Fibroblast of lung (primary cell): ENCODE data around the gene BCL6. TPM values are rescaled to one million over a fixed set of nuclear protein-coding genes. Genes with fewer than 3 reads are reported as not detected.

Source experiments
- DNase-seq, 2 donors: peaks; one replicate each; pipeline versions ENCODE4 v3.0.0 to v3.0.0-alpha.2; 2010; ENCODE audit warnings: low read depth in 2 of 2
- H2AFZ ChIP-seq: 2 replicates; pipeline ENCODE4 v1.5.1; 2012; ENCODE audit warnings: low read length, control low read depth, inconsistent platforms
- H3K27ac ChIP-seq: 2 replicates; pipeline ENCODE4 v1.5.1; 2011; ENCODE audit warnings: low read length, control low read depth; ENCODE audit not compliant: insufficient read depth
- H3K27me3 ChIP-seq: 2 replicates; pipeline ENCODE4 v1.5.1; 2011; ENCODE audit warnings: mild to moderate bottlenecking, low read length; ENCODE audit not compliant: control insufficient read depth, insufficient read depth
- H3K36me3 ChIP-seq: 2 replicates; pipeline ENCODE4 v1.5.1; 2011; ENCODE audit warnings: low read length; ENCODE audit not compliant: control insufficient read depth, insufficient read depth
- H3K4me1 ChIP-seq: 2 replicates; pipeline ENCODE4 v1.5.1; 2011; ENCODE audit warnings: low read length; ENCODE audit not compliant: control insufficient read depth, insufficient read depth; ENCODE audit errors: extremely low read depth
- H3K4me2 ChIP-seq: 2 replicates; pipeline ENCODE4 v1.5.1; 2011; ENCODE audit warnings: low read length, control low read depth; ENCODE audit not compliant: insufficient read depth; ENCODE audit errors: extremely low read depth
- H3K4me3 ChIP-seq, 4 experiments: fragments of 200-600 bp in 1 of 4; sonication (generic) in 1 of 4; replicated peaks in 1 of 4; 2 replicates each; pipeline ENCODE4 v1.5.1; 2011 to 2016; ENCODE audit warnings: low read length in 4 of 4, low read depth in 3 of 4, mild to moderate bottlenecking in 3 of 4, control low read depth in 2 of 4, inconsistent platforms in 1 of 4, mixed read lengths in 1 of 4; ENCODE audit not compliant: insufficient read depth in 1 of 4; ENCODE audit errors: control extremely low read depth in 1 of 4
- H3K79me2 ChIP-seq: 2 replicates; pipeline ENCODE4 v1.5.1; 2012; ENCODE audit warnings: mild to moderate bottlenecking, low read length, inconsistent platforms; ENCODE audit not compliant: control insufficient read depth, insufficient read depth
- H3K9ac ChIP-seq: 2 replicates; pipeline ENCODE4 v1.5.1; 2011; ENCODE audit warnings: mild to moderate bottlenecking, low read length, control low read depth; ENCODE audit not compliant: insufficient read depth
- H3K9me3 ChIP-seq: 2 replicates; pipeline ENCODE4 v1.5.1; 2012; ENCODE audit warnings: low read depth, low read length; ENCODE audit not compliant: control insufficient read depth, insufficient read depth
- H4K20me1 ChIP-seq: 2 replicates; pipeline ENCODE4 v1.5.1; 2011; ENCODE audit warnings: low read length; ENCODE audit not compliant: control insufficient read depth, insufficient read depth; ENCODE audit errors: extremely low read depth
- EZH2 ChIP-seq: IDR thresholded peaks from 2 replicates; pipeline ENCODE4 v1.5.1; 2012; ENCODE audit warnings: low read length, control low read depth, mild to moderate bottlenecking; ENCODE audit errors: missing control alignments
- polyA plus RNA-seq, 2 donors: library from polyadenylated mRNA; depleted of rRNA in 1 of 2; stranded (reverse) in 1 of 2; unstranded in 1 of 2; fragments of >200 nt; gene quantifications; 2 replicates each; pipeline ENCODE4 v1.2.1, GENCODE V29; 2011 to 2012; ENCODE audit warnings: missing spikeins in 1 of 2
- total RNA-seq: library from RNA; depleted of rRNA; stranded (reverse); fragments of >200 nt; gene quantifications from 2 replicates; pipeline ENCODE4 v1.2.1, GENCODE V29; 2014
- TF ChIP-seq, protein P1 (sequence below), 2 donors: IDR thresholded peaks in 1 of 2; conservative IDR thresholded peaks in 1 of 2; 1 replicate in 1 of 2; 2 replicates in 1 of 2; pipeline ENCODE4 v1.5.1; 2011 to 2012; ENCODE audit warnings: low read length in 2 of 2, control low read depth in 1 of 2, inconsistent platforms in 1 of 2, low read depth in 1 of 2, mild to moderate bottlenecking in 1 of 2

The BCL6 gene
- total and polyA plus RNA-seq, 2 donors (not counting 1 experiment from before 2014, with no cell fraction given), result 12.7 to 46.6 TPM

DNA sequence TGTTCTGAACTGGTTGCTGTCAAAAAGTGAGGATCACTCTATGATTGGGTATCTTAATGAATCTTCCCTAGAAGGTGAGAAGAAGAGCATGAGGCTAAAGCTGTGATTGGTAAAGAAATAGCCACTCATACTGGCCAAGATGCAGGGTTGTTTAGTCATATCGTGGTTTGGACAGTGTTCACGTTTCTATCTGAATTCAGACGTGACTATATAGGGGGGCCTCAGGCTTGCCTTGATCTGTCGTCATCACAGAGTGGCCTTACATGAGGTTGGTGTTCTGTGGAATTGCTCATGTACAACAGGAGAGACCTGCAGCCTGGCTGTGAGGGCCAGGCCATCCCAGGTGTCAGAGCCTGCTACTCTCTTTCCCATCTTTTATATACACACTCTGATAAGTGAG, 55.3 kb downstream of the BCL6 start:
- H3K9ac ChIP-seq, result no peak overlapping the region
- H3K4me1 ChIP-seq, result no peaks in the 10 kb centered on the region
- no peaks in the 10 kb centered on the region for H3K9me3 ChIP-seq
- H3K4me2 ChIP-seq, result no peak overlapping the region
- H3K4me3 ChIP-seq, result no peak overlapping the region
- no peaks in the 10 kb centered on the region for H4K20me1 ChIP-seq
- no peak overlapping the region for H3K27ac ChIP-seq
- no peak overlapping the region for H2AFZ ChIP-seq
- H3K36me3 ChIP-seq, result no peaks in the 10 kb centered on the region
- H3K79me2 ChIP-seq, result no peaks in the 10 kb centered on the region
- TF ChIP-seq EZH2, result no peak
- TF ChIP-seq, protein P1, sequence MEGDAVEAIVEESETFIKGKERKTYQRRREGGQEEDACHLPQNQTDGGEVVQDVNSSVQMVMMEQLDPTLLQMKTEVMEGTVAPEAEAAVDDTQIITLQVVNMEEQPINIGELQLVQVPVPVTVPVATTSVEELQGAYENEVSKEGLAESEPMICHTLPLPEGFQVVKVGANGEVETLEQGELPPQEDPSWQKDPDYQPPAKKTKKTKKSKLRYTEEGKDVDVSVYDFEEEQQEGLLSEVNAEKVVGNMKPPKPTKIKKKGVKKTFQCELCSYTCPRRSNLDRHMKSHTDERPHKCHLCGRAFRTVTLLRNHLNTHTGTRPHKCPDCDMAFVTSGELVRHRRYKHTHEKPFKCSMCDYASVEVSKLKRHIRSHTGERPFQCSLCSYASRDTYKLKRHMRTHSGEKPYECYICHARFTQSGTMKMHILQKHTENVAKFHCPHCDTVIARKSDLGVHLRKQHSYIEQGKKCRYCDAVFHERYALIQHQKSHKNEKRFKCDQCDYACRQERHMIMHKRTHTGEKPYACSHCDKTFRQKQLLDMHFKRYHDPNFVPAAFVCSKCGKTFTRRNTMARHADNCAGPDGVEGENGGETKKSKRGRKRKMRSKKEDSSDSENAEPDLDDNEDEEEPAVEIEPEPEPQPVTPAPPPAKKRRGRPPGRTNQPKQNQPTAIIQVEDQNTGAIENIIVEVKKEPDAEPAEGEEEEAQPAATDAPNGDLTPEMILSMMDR (conservative IDR thresholded peaks at IDR 0.05 in 1 of 2, IDR thresholded peaks at IDR 0.05 in 1 of 2; ENCODE audit: low read depth in 1 of 2, low read length in 2 of 2), result no peak
- peaks cover 2% of the 10 kb centered on the region for H3K27me3 ChIP-seq
- DNase-seq, result peak; percentile 53 to 60

DNA sequence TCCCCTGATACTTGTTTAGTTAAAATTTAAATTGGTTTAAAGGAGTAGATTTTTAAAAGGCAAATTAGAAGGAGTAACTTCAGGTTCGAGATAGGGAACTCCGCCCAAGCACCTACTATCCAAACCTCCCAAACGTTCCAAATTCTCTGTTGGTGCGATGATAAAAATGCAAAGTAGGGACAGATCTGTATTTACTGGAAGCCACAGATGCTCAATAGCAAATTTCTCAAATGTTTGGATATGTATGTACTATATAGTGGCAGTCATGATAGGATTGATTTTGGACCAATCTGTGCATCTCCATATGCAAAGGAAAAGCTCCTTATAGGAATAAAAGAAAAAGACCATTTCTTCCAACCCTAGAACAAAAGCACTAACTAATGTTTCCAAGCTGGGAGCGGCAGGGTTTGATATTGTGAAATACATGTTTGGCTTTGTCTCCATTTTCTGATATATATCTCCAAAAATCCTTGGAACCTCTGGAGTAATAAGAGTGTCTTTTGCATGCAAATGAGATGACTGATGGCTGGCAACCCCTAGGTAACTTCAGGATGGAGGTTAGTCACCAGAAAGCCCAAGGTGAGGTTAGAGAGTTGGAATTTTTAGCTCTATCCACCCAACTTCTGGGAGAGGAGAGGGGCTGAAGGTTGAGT, 58.5 kb downstream of the BCL6 start:
- H3K79me2 ChIP-seq, result no peaks in the 10 kb centered on the region
- no peak overlapping the region for H3K4me2 ChIP-seq
- no peak overlapping the region for H3K27ac ChIP-seq
- H3K36me3 ChIP-seq, result no peaks in the 10 kb centered on the region
- no peak for DNase-seq
- no peak overlapping the region for H2AFZ ChIP-seq
- H3K4me3 ChIP-seq, result no peak overlapping the region
- no peaks in the 10 kb centered on the region for H3K27me3 ChIP-seq
- H3K9me3 ChIP-seq, result no peaks in the 10 kb centered on the region
- H3K9ac ChIP-seq, result no peak overlapping the region
- no peaks in the 10 kb centered on the region for H3K4me1 ChIP-seq
- no peaks in the 10 kb centered on the region for H4K20me1 ChIP-seq
- no peak for TF ChIP-seq EZH2
- TF ChIP-seq, protein P1 (conservative IDR thresholded peaks at IDR 0.05 in 1 of 2, IDR thresholded peaks at IDR 0.05 in 1 of 2; ENCODE audit: low read depth in 1 of 2, low read length in 2 of 2), result no peak

DNA sequence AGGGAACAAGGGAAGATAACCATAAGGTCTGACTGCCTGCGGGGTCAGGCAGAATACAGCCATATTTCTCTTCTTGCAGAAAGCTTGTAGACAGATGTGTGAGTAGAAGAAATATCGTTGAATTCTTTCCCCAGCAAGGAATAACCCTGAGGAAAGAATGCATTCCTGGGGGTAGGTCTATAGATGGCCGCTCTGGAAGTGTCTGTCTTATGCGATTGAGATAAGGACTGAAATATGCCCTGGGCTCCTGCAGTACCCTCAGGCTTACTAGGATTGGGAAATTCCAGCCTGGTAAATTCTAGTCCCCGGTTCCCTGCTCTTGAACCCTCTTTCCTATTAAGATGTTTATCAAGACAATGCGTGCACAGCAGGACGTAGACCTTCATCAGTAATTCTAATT, 59.3 kb downstream of the BCL6 start:
- no peak overlapping the region for H3K27ac ChIP-seq
- no peak overlapping the region for H2AFZ ChIP-seq
- no peak for TF ChIP-seq EZH2
- TF ChIP-seq, protein P1 (conservative IDR thresholded peaks at IDR 0.05 in 1 of 2, IDR thresholded peaks at IDR 0.05 in 1 of 2; ENCODE audit: low read depth in 1 of 2, low read length in 2 of 2), result no peak
- H3K9me3 ChIP-seq, result no peaks in the 10 kb centered on the region
- no peaks in the 10 kb centered on the region for H3K27me3 ChIP-seq
- H3K4me2 ChIP-seq, result no peak overlapping the region
- H3K4me1 ChIP-seq, result no peaks in the 10 kb centered on the region
- no peaks in the 10 kb centered on the region for H3K36me3 ChIP-seq
- no peak for DNase-seq
- no peak overlapping the region for H3K9ac ChIP-seq
- H3K4me3 ChIP-seq, result no peak overlapping the region
- H3K79me2 ChIP-seq, result no peaks in the 10 kb centered on the region
- H4K20me1 ChIP-seq, result no peaks in the 10 kb centered on the region
